HG02759 (cell line): ENCODE measurements around the gene ST6GALNAC1.
"Not testable (repeated sequence)": the region's sequence is repeated elsewhere in the genome, so short reads cannot be mapped to it uniquely, and the experiment has no call there.

ENCODE experiments used
- ATAC-seq: cut with Tn5 transposase; IDR thresholded peaks from one replicate; pipeline ENCODE4 v1.9.1; 2021; ENCODE audit warnings: mild to moderate bottlenecking, moderate library complexity; ENCODE audit not compliant: unreplicated experiment

ST6GALNAC1 gene

DNA sequence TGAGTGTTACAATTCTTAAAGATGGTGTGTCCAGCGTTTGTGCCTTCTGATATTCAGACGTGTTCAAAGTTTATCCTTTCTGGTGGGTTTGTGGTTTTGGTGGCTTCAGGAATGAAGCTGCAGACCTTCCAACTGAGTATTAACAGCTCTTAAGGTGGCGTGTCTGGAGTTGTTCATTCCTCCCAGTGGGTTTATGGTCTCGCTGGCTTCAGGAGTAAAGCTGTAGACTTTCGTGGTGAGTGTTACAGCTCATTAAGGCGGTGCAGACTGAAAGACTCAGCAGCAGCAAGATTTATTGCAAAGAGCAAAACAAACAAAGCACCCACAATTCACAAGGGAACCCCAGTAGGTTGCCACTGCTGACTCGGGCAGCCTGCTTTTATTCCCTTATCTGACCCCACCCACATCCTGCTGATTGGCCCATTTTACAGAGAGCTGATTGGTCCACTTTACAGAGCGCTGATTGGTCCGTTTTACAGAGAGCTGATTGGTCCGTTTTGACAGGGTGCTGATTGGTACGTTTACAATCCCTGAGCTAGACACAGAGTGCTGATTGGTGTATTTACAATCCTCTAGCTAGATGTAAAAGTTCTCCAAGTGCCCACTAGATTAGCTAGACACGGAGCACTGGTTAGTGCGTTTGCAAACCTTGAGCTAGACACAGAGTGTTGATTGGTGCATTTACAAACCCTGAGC, 29.3 kb downstream of the ST6GALNAC1 start:
- ATAC-seq, result not testable (repeated sequence)

DNA sequence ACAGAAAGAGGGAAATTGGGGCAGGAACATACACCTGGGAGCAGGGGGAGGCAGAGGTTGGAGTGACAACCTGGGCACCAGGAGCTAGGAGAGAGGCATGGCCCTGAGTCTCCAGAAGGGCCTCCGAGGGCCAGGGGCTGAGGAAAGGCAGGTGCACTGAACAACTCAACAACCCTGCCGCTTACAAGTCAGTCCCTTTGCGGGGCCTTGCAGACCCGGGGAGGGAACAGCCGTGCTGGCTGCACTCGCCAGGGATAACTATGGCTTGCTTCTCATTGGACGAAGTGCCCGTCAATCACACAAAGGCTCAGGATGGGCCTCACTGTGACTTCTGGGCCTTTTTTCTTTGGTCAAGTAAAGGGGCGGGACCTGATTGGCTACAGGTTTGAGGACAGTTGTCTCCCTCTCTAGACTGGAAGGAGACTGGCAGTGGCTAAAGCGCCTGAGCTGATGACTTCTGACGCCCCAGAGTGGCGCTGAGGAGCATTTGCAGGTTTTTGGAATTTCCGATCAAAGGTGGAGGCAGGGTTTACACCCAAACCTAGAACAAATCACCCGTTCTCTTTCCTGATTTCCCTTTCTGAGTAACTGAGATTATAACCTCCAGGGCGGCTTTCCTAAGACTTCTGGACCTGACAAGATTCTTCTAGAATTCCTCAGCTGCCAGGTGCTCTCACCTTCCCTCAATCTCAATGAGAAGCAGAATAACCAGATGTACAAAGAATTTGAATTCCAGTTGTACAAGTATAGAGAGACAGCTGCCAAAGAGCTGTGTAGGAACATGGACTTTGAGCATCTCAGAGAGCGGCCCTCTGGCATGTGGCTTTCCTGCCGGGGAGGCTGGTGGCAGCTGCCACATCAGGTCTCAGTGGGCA, 30.3 kb downstream of the ST6GALNAC1 start:
- no peak for ATAC-seq

DNA sequence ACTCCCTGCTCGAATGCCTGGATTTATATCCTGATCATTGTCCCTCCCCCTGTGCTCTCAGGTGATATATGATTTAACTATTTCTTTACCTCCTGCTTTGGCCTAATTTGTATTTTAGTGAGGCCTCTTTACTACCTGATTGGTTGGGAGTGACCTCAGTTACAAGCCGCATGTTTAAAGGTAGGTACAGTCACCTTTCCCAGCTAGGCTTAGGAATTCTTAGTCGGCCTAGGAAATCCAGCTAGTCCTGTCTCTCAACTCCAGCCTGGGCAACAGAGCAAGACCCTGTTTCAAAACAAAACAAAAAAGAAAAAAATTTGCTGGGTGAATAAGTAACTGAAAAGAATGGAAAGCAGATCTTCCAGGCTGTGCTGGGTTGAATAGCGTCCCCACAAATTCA, 31.1 kb downstream of the ST6GALNAC1 start:
- no peak for ATAC-seq

DNA sequence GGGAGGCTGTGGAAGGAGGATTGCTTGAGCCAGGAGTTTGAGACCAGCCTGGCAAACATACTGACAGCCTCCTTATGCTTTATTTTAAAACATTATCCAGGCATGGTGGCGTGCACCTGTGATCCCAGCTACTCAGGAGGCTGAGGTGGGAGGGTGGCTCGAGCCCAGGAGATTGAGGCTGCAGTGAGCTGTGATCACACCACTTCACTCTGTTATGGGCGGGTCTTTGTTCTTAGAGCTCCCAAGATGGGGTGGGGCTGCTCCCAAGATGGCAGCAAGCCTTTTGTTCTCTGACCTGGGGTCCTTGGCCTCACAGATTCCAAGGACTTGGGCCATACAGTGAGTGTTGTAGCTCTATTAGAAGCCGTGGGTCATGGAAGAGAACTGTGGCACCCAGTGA, 31.8 kb downstream of the ST6GALNAC1 start:
- no peak for ATAC-seq

DNA sequence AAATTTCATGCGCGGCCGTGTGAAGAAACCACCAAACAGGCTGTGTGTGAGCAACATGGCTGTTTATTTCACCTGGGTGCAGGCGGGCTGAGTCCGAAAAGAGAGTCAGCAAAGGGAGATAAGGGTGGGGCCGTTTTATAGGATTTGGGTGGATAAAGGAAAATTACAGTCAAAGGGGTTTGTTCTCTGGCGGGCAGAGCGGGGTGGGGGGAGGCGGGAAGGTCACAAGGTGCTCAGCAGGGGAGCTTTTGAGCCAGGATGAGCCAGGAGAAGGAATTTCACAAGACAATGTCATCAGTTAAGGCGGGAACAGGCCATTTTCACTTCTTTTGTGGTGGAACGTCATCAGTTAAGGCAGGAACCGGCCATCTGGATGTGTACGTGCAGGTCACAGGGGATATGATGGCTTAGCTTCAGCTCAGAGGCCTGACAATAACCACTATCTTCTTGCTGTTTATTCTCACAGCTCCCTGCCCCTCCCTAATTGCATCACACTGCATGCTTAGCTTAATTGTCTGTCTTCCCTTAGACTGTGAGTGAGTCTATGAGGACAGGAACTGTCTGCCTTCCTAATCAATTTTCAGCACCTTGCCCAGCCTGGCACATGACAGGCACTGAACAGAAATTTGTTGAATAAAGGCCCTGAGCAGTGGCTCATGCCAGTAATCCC, 32.3 kb downstream of the ST6GALNAC1 start:
- ATAC-seq, result not testable (repeated sequence)

DNA sequence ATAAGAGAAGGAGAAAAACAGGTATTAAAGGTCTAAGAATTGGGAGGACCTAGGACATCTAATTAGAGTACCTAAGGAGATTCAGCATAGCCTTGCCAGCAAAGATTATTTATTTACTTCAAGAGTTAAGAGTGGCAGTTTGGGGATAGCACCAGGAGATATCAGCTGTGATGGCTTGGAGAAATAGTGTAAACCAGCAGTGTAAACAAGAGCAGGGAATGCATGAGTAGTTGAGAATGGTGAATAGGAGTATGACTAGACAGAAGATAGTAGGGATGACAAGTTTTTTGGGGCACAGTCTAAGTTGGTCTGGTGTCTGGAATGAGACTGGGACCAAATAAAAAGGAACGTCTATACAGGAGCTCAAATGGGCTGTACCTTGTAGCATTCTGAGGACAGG, 36.9 kb downstream of the ST6GALNAC1 start:
- not testable (repeated sequence) for ATAC-seq

DNA sequence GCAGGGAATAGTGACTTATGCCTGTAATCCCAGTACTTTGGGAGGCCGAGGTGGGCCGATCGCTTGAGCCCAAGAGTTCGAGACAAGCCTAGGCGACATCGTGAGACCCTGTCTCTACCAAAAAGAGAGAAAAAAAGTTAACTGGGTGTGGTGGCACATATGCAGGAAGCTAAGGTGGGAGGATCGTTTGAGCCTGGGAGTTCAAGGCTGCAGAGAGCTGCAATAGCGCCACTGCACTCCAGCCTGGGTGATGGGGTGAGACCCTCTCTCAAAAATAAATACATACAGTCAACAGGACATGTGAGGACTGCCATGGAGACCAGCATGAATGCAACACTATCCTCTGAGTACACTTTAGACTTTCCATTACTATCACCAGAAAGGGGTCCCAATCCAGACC, 42.5 kb downstream of the ST6GALNAC1 start:
- no peak for ATAC-seq

DNA sequence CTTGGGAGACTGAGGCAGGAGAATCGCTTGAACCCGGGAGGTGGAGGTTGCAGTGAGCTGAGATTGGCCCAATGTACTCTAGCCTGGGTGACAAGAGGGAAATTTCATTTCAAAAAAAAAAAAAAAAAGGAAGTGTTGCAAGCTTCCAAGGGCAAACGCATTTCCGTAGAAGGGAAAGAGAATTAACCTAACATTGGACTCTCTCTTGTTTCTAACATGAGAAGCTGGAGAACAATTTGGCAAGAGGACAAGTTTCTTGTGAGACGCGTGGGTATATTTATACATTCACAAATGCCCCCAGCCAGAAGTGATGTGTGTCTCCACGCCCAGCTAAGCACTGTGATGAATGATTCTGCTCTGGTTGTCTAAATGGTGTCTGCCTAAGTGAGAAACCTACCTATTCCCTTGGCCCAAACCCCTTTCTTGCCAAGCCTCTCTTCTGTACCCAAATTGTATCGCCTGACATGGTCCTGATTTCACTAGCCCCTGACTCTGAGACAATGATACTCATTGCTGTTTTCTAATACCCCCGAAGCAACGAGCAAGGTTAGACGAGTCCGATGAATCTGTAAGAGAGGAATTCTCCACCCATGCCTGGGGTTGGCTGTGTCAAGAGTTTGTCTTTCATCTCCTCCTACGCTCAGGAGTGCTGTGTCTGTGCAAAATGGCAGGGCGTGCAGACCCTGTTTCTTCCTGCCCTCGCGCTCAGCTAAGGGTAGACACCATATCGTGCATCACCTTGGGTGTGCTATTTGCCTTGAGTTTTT, 43.7 kb downstream of the ST6GALNAC1 start:
- ATAC-seq, result no peak

DNA sequence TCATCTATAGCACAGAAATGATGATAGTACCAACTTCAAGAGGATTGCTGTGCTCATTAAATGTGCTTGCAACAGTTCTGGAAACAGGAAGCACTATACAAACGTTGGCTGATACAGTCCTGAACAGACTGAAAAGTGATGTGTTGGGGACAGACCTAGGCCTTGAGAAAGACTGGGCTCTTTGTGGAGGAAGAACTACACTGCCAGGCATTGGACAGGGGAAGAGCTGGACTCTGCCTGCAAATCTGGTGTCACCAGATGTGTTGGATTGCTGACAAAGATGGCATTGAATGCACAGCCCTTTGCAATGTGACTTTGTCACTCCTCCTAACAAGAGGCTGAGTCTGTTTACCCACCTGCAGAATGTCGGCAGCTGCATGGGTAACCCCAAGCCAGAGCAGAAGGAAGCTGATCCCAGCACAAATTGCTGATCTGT, 45.5 kb downstream of the ST6GALNAC1 start:
- no peak for ATAC-seq

DNA sequence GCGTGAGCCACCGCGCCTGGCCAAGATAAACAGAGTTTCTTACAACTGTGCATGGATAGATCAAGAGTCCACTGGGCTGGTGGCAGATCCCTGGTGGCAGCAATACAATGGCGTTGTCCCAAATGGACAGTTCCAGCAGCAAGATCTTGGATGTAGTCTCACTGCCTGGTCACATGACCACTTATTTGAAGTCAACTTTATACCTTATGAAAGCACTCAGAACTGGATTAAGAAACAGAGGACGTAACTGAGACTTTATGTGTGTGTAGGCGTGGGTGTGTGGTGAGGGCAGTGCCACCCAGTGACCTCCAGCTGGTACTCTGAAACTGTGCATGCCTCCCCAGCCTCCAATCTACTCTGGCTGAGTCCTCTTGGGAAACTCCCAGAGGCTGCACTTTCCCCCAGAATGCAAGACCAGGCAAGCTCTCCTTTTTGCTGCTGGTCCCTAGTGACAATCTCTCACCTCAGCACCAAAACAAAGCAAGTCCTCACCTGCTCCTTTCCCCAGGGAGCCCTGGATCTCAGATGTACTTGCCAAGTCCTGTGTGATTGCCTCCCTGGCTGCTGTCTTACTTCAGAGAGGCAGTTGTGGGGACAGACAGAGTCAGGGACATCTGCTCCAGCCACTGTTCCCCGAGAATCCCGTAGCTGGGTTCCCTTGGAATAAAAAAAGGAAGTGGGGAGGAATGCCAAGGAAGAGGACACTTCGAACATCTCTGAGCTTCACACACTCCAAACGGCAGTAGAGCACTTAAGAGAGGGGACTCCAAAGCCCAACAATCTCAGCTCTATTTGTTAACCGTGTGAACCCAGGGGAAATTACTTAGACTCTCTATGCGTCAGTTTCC, 46.2 kb downstream of the ST6GALNAC1 start:
- ATAC-seq, result no peak

DNA sequence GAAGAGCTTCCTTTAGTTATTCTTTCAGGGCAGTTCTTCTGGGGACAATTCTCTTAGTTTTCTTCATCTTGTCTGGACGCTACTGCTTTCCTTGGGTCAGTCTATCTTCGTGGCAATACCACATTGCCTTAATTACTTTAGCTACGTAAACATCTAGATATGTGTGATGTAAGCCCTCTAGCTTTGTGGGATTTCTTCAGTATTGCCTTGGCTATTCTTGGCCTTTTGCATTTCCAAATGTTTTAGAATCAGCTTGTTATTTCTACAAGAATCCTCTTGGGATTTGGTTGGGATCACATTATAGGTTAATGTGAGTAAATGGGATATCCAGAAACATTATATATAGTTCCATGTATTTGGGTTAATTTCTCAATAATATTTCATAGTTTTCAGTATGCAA, 48.9 kb downstream of the ST6GALNAC1 start:
- ATAC-seq, result no peak

DNA sequence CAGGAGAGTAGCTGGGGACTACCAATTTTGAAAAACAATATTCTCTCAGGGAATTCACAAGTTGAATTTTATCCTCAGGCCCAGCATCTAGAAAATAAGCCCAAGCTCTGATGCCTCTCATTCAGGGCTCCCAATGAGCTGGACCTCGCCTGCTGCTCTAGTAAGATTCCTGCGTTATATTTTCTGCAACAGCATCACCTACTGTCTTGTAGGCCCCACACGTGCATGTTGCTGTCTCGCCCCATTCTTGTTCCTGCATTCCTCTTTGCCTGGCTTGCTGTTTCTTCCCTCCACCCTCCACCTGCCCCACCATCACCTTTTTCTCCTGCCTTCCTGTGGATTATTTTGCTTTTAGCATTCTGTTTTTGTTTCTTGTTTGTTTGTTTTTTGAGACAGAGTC, 49.6 kb downstream of the ST6GALNAC1 start:
- no peak for ATAC-seq

DNA sequence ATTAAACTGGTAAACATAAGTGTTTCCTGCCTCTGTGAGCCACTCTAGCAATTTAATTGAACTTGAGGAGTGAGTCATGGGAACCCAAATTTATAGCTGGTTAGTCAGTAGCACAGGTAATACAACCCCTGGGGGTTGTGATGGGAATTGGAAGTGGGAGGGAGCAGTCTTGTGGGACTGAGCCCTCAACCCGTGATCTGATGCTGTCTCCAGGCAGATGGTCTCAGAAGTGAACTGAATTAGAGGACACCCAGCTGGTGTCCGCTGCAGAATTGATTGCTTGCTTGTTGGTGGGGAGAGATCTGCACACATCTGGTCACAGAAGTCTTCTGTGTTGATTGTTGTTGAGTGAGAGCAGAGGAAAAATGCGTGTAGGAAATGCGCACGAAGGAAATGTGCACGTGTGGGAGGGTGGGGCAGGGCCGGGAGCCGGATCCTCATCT, 50.2 kb downstream of the ST6GALNAC1 start:
- ATAC-seq, result no peak

DNA sequence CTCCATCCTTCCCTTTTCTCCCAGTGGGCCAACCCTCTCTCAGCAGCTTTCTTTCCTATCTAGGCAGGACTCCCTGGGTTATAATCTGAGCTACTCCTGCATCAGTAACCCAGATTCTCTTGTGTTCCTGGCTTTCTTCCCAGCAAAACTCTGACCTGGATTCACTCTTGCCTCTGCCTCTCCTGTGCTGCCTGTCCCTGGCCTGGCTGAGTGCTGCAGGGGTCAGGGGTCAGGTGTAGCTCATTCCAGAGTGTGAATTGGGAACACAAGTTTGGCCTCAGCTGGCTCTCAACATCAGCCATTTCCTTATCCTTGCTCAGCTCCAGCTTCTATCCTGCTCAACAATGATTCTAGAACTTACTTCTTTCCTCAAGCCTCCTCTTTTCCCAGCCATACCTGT, 55.4 kb downstream of the ST6GALNAC1 start:
- no peak for ATAC-seq

DNA sequence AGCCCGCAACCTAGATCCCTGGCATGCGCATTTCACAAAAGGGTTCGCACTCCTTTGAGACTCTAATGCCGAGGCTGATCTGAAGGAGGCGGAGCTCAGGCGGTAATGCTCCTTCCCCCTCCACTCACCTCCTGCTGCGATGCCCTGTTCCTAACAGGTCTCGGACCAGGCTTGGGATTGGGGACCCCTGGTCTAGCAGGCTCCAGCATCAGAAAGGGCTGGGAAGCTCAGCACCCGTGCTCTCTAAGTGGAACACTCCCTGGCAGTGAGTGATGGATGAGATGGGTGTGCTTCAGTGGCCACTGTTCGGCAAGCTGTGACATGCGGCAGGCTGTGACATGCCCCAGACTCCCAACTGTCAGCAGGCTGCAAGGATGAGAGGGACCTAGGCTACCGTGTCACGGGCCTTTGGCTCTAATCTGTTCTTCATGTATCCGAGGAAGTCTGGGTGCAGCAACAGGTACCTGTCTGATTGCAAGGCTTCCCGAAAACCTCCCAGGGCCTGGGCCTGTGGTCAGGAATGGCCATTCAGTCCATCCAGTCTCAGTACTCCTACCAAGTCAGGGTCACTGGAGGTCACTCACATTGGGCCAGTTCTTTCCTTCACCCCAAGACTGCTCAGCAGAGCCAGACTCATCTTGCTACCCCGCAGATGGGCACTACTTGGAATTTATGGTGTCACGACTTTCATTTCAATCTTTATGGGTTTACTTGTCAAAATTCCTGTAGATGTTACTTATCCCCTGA, 56.6 kb downstream of the ST6GALNAC1 start:
- no peak for ATAC-seq

DNA sequence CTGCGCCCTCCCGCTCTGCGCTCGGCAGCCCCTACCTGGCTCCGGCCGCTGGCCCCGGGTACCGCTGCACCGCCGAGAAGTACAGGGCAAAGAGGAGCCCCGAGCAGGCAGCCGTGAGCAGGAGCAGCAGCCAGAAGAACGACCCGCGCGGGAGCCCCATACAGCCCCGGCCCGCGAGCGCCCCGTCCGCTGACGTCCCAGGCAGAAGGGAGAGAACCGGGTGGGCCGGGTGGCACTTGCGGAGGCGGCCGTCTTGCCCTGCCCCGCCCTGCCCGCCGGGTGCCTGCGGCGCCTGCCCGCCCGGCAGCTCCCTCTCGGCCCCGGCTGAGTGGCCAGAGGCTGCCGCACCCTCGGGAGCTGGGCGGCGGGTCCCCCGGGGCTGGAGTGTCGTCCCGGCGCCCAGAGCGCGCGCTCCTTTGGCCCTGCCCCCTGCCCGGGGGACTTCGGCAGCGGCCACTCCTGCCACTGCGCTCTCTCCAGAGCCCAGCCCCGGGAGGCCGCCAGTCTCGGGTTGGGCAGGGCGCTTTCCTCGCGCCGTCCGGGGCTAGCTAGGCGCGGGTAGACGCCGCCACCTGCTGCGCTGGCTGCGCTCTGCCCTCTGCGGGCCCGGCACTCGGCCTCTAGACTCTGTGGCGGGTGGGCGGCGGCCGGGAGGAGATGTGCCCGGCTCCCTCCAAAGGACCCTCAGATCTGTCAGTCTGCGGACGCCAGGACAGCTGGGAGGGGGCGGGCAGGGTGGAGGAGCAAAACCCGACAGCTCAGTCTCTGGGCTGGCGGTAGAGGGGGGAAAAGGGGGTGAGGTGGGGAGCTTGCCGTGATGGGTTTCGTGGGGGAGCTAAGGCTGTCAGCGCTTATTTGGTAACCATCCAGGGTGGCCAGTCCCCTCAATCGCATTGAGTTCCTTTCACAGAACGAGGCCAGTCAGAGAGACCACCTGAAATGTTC, 57.6 kb downstream of the ST6GALNAC1 start, which contains the start of gene ST6GALNAC2:
ST6GALNAC2 (minus strand) TSS at position 212 of the 945 bp plus-strand sequence; CDS start at position 160, 52 bp downstream.
- ATAC-seq, result no peak

DNA sequence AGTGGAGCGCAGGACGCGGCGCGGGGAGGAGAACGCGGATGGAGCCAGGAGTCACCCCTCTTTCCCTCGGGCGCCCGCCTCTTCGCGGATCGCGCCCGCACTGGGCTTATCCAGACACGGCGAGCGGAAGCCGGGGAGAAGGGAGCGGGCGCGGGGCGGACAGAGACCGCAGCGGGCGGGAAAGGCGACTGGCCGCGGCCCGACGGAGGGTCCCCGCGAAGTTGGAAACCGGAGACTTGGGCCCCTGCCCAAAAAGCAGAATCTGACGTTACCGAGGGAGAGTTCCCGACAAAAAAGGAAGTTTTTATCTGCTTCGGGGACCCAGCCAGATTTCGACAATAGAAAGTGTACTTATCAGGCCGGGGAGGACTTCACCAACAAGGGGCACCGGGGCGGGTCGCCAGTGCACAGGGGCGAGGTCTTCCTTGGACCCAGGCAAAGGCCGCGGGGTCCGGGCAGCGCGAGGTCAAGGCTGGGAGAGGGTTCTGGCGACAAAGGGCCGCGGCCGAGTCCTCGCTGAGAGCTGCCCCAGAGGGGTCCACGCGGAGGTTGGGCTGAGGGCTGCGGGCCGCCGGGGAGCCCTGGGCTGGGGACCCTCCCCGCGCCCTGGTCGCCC, 58.4 kb downstream of the ST6GALNAC1 start:
- no peak for ATAC-seq
